ENCODE data around the gene REEP3. TPM values are rescaled to one million over a fixed set of nuclear protein-coding genes. Genes with fewer than 3 reads are reported as not detected.

REEP3 gene
- total and polyA plus RNA-seq, 2 of the 4 experiments (the other 2 are of a cell fraction) = 11.7 to 28.9 TPM

DNA sequence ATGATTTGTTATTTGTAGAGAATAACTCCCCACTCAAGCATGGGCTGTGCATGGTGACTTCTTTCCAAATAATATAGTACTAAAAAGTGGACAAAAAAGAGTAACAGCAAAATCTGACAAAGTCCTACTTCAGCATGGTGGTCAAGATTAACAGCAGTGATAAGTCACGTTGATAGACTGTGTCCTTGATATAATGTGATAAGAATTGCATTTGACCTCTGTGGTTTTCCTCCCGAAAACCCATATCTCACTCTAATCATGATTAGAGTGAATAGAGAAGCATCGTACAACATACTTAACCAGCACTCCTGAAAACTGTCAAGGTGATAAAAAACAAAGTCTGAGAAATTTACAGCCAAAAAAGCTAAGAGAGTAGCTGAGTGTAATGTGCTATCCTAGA is 42.4 kb downstream of the REEP3 start:
- intact Hi-C loops (cut with micrococcal nuclease) = no loop called here
- no peak overlapping the region for H2AFZ ChIP-seq (replicated peaks; ENCODE audit: low read length, poor library complexity)
- CTCF ChIA-PET = interaction anchor here (1.0 kb wide), 1 partner anchor 21 kb away, joined by 3 read pairs; no protein-coding TSS in a partner anchor

More for the DNA sequence above, 42.4 kb downstream of the REEP3 start:
- Histone ChIP-seq H3K79me1 (ENCODE audit: low read depth in 1 of 2, low read length in 2 of 2) (peaks cover 23 to 47% of the 10 kb centered on the region in 2 experiments), H3K9ac (ENCODE audit: low read depth, low read length) (no peak overlapping the region), H2AK9ac (replicated peaks; ENCODE audit: low read depth, low read length, poor library complexity) (no peak overlapping the region), H3K4me1 (ENCODE audit: control insufficient read depth, insufficient read depth, low read length) (0 out of 2 replicates have a peak, but pooled peaks cover 1% of the 10 kb centered on the region), H2BK20ac (ENCODE audit: low read depth, low read length) (no peak overlapping the region), H2BK120ac (ENCODE audit: low read depth, low read length) (no peak overlapping the region), H3K36me3 (ENCODE audit: control insufficient read depth, insufficient read depth, low read length) (no peaks in the 10 kb centered on the region), H3K14ac (replicated peaks; ENCODE audit: low read depth, low read length) (no peak overlapping the region), H4K20me1 (ENCODE audit: insufficient read depth, low read length) (peaks cover 9% of the 10 kb centered on the region; the same call in 1 of the 2 replicates), H3K27ac (ENCODE audit: insufficient read depth, low read length) (no peak overlapping the region), H3K18ac (ENCODE audit: low read depth, low read length) (no peak overlapping the region), H4K5ac (ENCODE audit: low read depth, low read length) (no peak overlapping the region), H2BK5ac (ENCODE audit: low read depth, low read length, poor library complexity, severe bottlenecking) (no peak overlapping the region), H4K91ac (ENCODE audit: insufficient read depth, low read depth, low read length) (no peak overlapping the region), H3K4ac (ENCODE audit: low read depth, low read length) (no peak overlapping the region), H3K23ac (ENCODE audit: low read depth, low read length) (no peak overlapping the region), H3K56ac (ENCODE audit: extremely low read depth, insufficient read depth, low read length) (no peak overlapping the region), H3K9me1 (ENCODE audit: insufficient read depth, low read length) (no peaks in the 10 kb centered on the region), H3K27me3 (ENCODE audit: control insufficient read depth, insufficient read depth, low read length) (no peaks in the 10 kb centered on the region), H4K8ac (ENCODE audit: low read depth in 2 of 2, low read length in 2 of 2) (no peak overlapping the region), H2AK5ac (ENCODE audit: low read depth, low read length) (no peak overlapping the region), H2BK15ac (ENCODE audit: low read depth, low read length) (no peak overlapping the region), H3K4me3 (ENCODE audit: insufficient read depth, low read depth, low read length) (no peak overlapping the region), H3K4me2 (ENCODE audit: low read depth, low read length) (no peak overlapping the region), H3K9me3 (ENCODE audit: control insufficient read depth, insufficient read depth, low read length) (no peaks in the 10 kb centered on the region)
- POLR2A ChIA-PET (ENCODE audit: unreplicated experiment) = no interaction called here
- DNase-seq (no peak), ATAC-seq (ENCODE audit: low read depth) (no peak)
- TF ChIP-seq BHLHE40 (IDR thresholded peaks at IDR 0.05; ENCODE audit: low read depth, low read length) = no peak
- no peak for TF ChIP-seq MAZ (IDR thresholded peaks at IDR 0.05; ENCODE audit: borderline replicate concordance, low read depth, low read length)
- no peak for TF ChIP-seq CEBPB (IDR thresholded peaks at IDR 0.05; ENCODE audit: low read depth, low read length)
- TF ChIP-seq RCOR1 (IDR thresholded peaks at IDR 0.05; ENCODE audit: insufficient replicate concordance, low read length) = no peak
- TF ChIP-seq POLR2A (IDR thresholded peaks at IDR 0.05; ENCODE audit: low read depth, low read length) = no peak
- no peak for TF ChIP-seq RFX5 (IDR thresholded peaks at IDR 0.05; ENCODE audit: low read depth, low read length)
- no peak for TF ChIP-seq MXI1 (IDR thresholded peaks at IDR 0.05; ENCODE audit: borderline replicate concordance, low read depth, low read length)
- TF ChIP-seq NFE2L2 (IDR thresholded peaks at IDR 0.05; ENCODE audit: low read depth, low read length) = no peak
- no peak for TF ChIP-seq SMC3 (IDR thresholded peaks at IDR 0.05; ENCODE audit: low read depth, low read length)
- no peak for TF ChIP-seq ELK1 (IDR thresholded peaks at IDR 0.05; ENCODE audit: borderline replicate concordance, low read depth, low read length)
- TF ChIP-seq RAD21 (IDR thresholded peaks at IDR 0.05; ENCODE audit: low read length) = no peak
- no peak for TF ChIP-seq MAFK (IDR thresholded peaks at IDR 0.05; ENCODE audit: low read depth, low read length)
- TF ChIP-seq USF2 (IDR thresholded peaks at IDR 0.05; ENCODE audit: low read depth, low read length) = no peak
- no peak for TF ChIP-seq CHD1 (IDR thresholded peaks at IDR 0.05; ENCODE audit: low read depth, low read length)
- no peak for TF ChIP-seq FOS (IDR thresholded peaks at IDR 0.05; ENCODE audit: low read depth, low read length)
- in situ Hi-C loops (cut with MboI; ENCODE audit: low sequenced_read_pairs) (no loop called here), dilution Hi-C loops (cut with HindIII; ENCODE audit: low sequenced_read_pairs, unreplicated experiment) (no loop called here)
- WGBS, 2 experiments (ENCODE audit: extremely low coverage in 2 of 2, insufficient read length in 1 of 2) = no CpG with 5 or more reads among the region's 3 CpGs
- BruUV-seq (replicated peaks) = no TSS peak

All from IMR-90 (cell line).